WTC11 (cell line): ENCODE results near the gene FPR3. TPM values are rescaled to one million over a fixed set of nuclear protein-coding genes. Genes with fewer than 3 reads are reported as not detected.

Source experiments
- ATAC-seq: fragments of 200-7000 bp; cut with Tn5 transposase; 2 replicates; pipeline ENCODE4 v1.10.0; 2021; ENCODE audit warnings: mild to moderate bottlenecking, moderate library complexity
- CTCF ChIA-PET: fragments of 300-600 bp; sonication (Branson Sonifier 250); formaldehyde crosslinking; loops from one replicate; lab custom pipeline; 2021; ENCODE audit warnings: antibody characterized with exemption; lab: Charles Lee
- POLR2A ChIA-PET: fragments of 350-600 bp; sonication (Branson Sonifier 250); formaldehyde crosslinking; loops from one replicate; lab custom pipeline; 2021; ENCODE audit warnings: antibody characterized with exemption; lab: Charles Lee
- DNase-seq: peaks from one replicate; pipeline ENCODE4 v3.0.0; 2021; ENCODE audit warnings: low spot score
- H3K27ac Mint-ChIP-seq: 2 replicates; pipeline ENCODE4 v1.8.0; 2021; ENCODE audit warnings: mixed read lengths
- H3K27me3 Mint-ChIP-seq: 2 replicates; pipeline ENCODE4 v1.8.0; 2021; ENCODE audit warnings: low read depth, mild to moderate bottlenecking, moderate library complexity, mixed read lengths
- H3K36me3 Mint-ChIP-seq: 2 replicates; pipeline ENCODE4 v1.8.0; 2021; ENCODE audit warnings: mixed read lengths
- H3K4me1 Mint-ChIP-seq: 2 replicates; pipeline ENCODE4 v1.8.0; 2022; ENCODE audit warnings: mixed read lengths
- H3K4me3 Mint-ChIP-seq: 2 replicates; pipeline ENCODE4 v1.8.0; 2021; ENCODE audit warnings: mild to moderate bottlenecking, moderate library complexity, mixed read lengths
- H3K9me3 Mint-ChIP-seq: 2 replicates; pipeline ENCODE4 v1.8.0; 2021; ENCODE audit warnings: mixed read lengths
- ATF1 ChIP-seq: sonication (generic); formaldehyde crosslinking; IDR thresholded peaks from 2 replicates; pipeline ENCODE4 v1.8.1; 2023; ENCODE audit warnings: mild to moderate bottlenecking, moderate library complexity, missing genetic modification reagents
- ATF3 ChIP-seq: sonication (generic); formaldehyde crosslinking; conservative IDR thresholded peaks from 2 replicates; pipeline ENCODE4 v1.8.1; 2022; ENCODE audit warnings: mild to moderate bottlenecking, missing genetic modification reagents
- CDX4 ChIP-seq: fragments of 250-450 bp; sonication (Bioruptor Pico); IDR thresholded peaks from 2 replicates; pipeline ENCODE4 v1.9.0; 2021; ENCODE audit warnings: moderate library complexity, mild to moderate bottlenecking, inconsistent platforms, borderline replicate concordance
- GRHL2 ChIP-seq: fragments of 250-450 bp; sonication (Bioruptor Pico); IDR thresholded peaks from 2 replicates; pipeline ENCODE4 v1.8.0; 2022; ENCODE audit warnings: mild to moderate bottlenecking, moderate library complexity; ENCODE audit not compliant: insufficient replicate concordance, severe bottlenecking
- KAT7 ChIP-seq: sonication (generic); formaldehyde crosslinking; IDR thresholded peaks from 2 replicates; pipeline ENCODE4 v1.8.1; 2023; ENCODE audit warnings: missing genetic modification reagents, mild to moderate bottlenecking, borderline replicate concordance
- MYBL2 ChIP-seq: sonication (generic); formaldehyde crosslinking; IDR thresholded peaks from 2 replicates; pipeline ENCODE4 v1.8.1; 2023; ENCODE audit warnings: mild to moderate bottlenecking, moderate library complexity, missing genetic modification reagents
- NFE2L1 ChIP-seq: sonication (generic); formaldehyde crosslinking; IDR thresholded peaks from 2 replicates; pipeline ENCODE4 v1.8.1; 2023; ENCODE audit warnings: missing genetic modification reagents
- OVOL2 ChIP-seq: fragments of 250-450 bp; sonication (Bioruptor Pico); IDR thresholded peaks from 2 replicates; pipeline ENCODE4 v1.9.0; 2021; ENCODE audit warnings: mild to moderate bottlenecking, borderline replicate concordance
- PRRX2 ChIP-seq: fragments of 250-450 bp; sonication (Bioruptor Pico); IDR thresholded peaks from 2 replicates; pipeline ENCODE4 v1.8.0; 2021; ENCODE audit warnings: mild to moderate bottlenecking
- RORB ChIP-seq: fragments of 250-450 bp; sonication (Bioruptor Pico); IDR thresholded peaks from 2 replicates; pipeline ENCODE4 v1.9.0; 2021; ENCODE audit warnings: mild to moderate bottlenecking
- SMAD4 ChIP-seq: sonication (generic); formaldehyde crosslinking; IDR thresholded peaks from 2 replicates; pipeline ENCODE4 v1.8.0; 2022; ENCODE audit warnings: mild to moderate bottlenecking, missing genetic modification reagents
- SP1 ChIP-seq: sonication (generic); formaldehyde crosslinking; conservative IDR thresholded peaks from 2 replicates; pipeline ENCODE4 v1.8.1; 2022; ENCODE audit warnings: missing genetic modification reagents
- TP53 ChIP-seq: sonication (generic); formaldehyde crosslinking; IDR thresholded peaks from 2 replicates; pipeline ENCODE4 v1.8.1; 2023; ENCODE audit warnings: mild to moderate bottlenecking, missing genetic modification reagents
- USF2 ChIP-seq: sonication (generic); formaldehyde crosslinking; IDR thresholded peaks from 2 replicates; pipeline ENCODE4 v1.8.1; 2023; ENCODE audit warnings: mild to moderate bottlenecking, missing genetic modification reagents, moderate library complexity
- ZBTB21 ChIP-seq: sonication (generic); formaldehyde crosslinking; IDR thresholded peaks from 2 replicates; pipeline ENCODE4 v1.8.1; 2023; ENCODE audit warnings: mild to moderate bottlenecking, missing genetic modification reagents, borderline replicate concordance
- ZMAT4 ChIP-seq: fragments of 250-450 bp; sonication (Bioruptor Pico); IDR thresholded peaks from 2 replicates; pipeline ENCODE4 v1.9.0; 2021; ENCODE audit warnings: mild to moderate bottlenecking
- ZNF121 ChIP-seq: sonication (generic); formaldehyde crosslinking; IDR thresholded peaks from 2 replicates; pipeline ENCODE4 v1.8.0; 2023; ENCODE audit warnings: missing genetic modification reagents
- ZNF263 ChIP-seq: sonication (generic); formaldehyde crosslinking; IDR thresholded peaks from 2 replicates; pipeline ENCODE4 v1.8.1; 2022; ENCODE audit warnings: low read depth, mild to moderate bottlenecking, moderate library complexity, missing genetic modification reagents
- ZNF281 ChIP-seq: sonication (generic); formaldehyde crosslinking; IDR thresholded peaks from 2 replicates; pipeline ENCODE4 v1.8.0; 2023; ENCODE audit warnings: mild to moderate bottlenecking, missing genetic modification reagents
- ZNF396 ChIP-seq: fragments of 250-450 bp; sonication (Bioruptor Pico); IDR thresholded peaks from 2 replicates; pipeline ENCODE4 v1.8.0; 2021; ENCODE audit warnings: mild to moderate bottlenecking, moderate library complexity, borderline replicate concordance
- ZNF423 ChIP-seq: fragments of 250-450 bp; sonication (Bioruptor Pico); IDR thresholded peaks from 2 replicates; pipeline ENCODE4 v2.1.2; 2022; ENCODE audit warnings: mild to moderate bottlenecking, moderate library complexity
- ZNF425 ChIP-seq: fragments of 250-450 bp; sonication (Bioruptor Pico); conservative IDR thresholded peaks from 2 replicates; pipeline ENCODE4 v1.9.0; 2021; ENCODE audit warnings: mild to moderate bottlenecking
- total RNA-seq: library from RNA; stranded (reverse); gene quantifications from 3 replicates; pipeline ENCODE4 v1.2.3, GENCODE V29; 2021
- TF ChIP-seq, protein P1 (sequence below): fragments of 200-600 bp; IDR thresholded peaks from 2 replicates; pipeline ENCODE4 v1.8.0; 2022; ENCODE audit warnings: antibody characterized with exemption
- TF ChIP-seq, protein P2 (sequence below): sonication (generic); formaldehyde crosslinking; IDR thresholded peaks from 2 replicates; pipeline ENCODE4 v1.8.1; 2022; ENCODE audit warnings: mild to moderate bottlenecking, missing genetic modification reagents, moderate library complexity, borderline replicate concordance
- TF ChIP-seq, protein P3 (sequence below): fragments of 250-450 bp; sonication (Bioruptor Pico); IDR thresholded peaks from 2 replicates; pipeline ENCODE4 v1.9.0; 2021; ENCODE audit warnings: mild to moderate bottlenecking

Gene FPR3
- total RNA-seq, 1 experiment from 2014 or later = not detected

DNA sequence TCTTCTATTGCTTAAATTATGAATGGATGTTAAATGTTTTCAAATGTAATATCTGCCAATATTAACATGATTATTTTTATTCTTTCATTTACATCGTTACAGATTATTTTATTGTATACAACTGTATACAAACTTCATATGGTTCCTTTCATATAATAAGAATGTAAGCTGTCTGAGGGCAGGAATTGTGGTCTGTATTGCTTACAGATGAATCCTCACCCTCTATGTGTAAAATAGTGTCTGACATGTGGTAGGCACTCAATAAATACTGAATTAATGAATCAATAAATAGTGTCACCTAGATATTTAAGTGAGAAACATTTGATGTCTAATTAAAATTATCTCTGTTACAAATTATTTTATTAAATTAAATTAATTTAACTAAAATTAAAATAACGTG, 7.8 kb downstream of the FPR3 start (continued):
- TF ChIP-seq, protein P1, sequence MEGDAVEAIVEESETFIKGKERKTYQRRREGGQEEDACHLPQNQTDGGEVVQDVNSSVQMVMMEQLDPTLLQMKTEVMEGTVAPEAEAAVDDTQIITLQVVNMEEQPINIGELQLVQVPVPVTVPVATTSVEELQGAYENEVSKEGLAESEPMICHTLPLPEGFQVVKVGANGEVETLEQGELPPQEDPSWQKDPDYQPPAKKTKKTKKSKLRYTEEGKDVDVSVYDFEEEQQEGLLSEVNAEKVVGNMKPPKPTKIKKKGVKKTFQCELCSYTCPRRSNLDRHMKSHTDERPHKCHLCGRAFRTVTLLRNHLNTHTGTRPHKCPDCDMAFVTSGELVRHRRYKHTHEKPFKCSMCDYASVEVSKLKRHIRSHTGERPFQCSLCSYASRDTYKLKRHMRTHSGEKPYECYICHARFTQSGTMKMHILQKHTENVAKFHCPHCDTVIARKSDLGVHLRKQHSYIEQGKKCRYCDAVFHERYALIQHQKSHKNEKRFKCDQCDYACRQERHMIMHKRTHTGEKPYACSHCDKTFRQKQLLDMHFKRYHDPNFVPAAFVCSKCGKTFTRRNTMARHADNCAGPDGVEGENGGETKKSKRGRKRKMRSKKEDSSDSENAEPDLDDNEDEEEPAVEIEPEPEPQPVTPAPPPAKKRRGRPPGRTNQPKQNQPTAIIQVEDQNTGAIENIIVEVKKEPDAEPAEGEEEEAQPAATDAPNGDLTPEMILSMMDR = no peak
- TF ChIP-seq ZNF263 (no peak), ZNF281 (CRISPR knock-in tag) (no peak), OVOL2 (CRISPR knock-in tag) (no peak), ZNF396 (CRISPR knock-in tag) (no peak), SMAD4 (no peak), MYBL2 (CRISPR knock-in tag) (no peak), RORB (CRISPR knock-in tag) (no peak)

DNA sequence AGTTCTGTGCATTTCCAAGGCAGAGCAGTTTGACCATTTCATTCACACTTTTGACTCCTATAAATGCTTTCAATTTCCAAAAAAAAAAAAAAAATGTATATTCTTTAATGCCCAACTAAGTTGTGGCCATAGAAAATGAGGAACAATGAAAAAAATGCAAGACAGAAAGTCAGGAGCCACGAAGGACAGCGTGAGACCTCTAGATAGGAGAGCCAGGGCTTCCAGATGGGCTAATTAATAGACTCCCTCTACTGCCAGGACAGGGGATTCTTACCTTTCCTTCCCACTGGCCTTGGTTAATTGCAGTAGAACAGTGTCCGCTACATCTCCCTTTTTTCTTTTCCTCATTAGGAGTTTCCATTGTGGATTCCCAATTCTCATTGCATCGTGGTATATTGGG, 8.6 kb downstream of the FPR3 start:
- Mint-ChIP-seq H3K4me1 (peaks cover 11% of the 10 kb centered on the region; the same call in 1 of the 2 replicates), H3K36me3 (peaks cover 41% of the 10 kb centered on the region), H3K4me3 (no peak overlapping the region), H3K9me3 (peaks cover 54% of the 10 kb centered on the region), H3K27ac (no peak overlapping the region), H3K27me3 (no peaks in the 10 kb centered on the region)
- DNase-seq (no peak), ATAC-seq (peak; percentile 66; the same call in 1 of the 2 replicates)
- ChIA-PET CTCF (no interaction called here), POLR2A (no interaction called here)
- TF ChIP-seq NFE2L1 = no peak
- TF ChIP-seq, protein P2, sequence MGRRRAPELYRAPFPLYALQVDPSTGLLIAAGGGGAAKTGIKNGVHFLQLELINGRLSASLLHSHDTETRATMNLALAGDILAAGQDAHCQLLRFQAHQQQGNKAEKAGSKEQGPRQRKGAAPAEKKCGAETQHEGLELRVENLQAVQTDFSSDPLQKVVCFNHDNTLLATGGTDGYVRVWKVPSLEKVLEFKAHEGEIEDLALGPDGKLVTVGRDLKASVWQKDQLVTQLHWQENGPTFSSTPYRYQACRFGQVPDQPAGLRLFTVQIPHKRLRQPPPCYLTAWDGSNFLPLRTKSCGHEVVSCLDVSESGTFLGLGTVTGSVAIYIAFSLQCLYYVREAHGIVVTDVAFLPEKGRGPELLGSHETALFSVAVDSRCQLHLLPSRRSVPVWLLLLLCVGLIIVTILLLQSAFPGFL (CRISPR knock-in tag) = no peak
- no peak for TF ChIP-seq ATF3 (CRISPR knock-in tag)
- no peak for TF ChIP-seq TP53 (CRISPR knock-in tag)
- TF ChIP-seq ZBTB21 (CRISPR knock-in tag) = no peak
- no peak for TF ChIP-seq ZNF423 (CRISPR knock-in tag)
- TF ChIP-seq ZNF425 (CRISPR knock-in tag) = no peak
- TF ChIP-seq RORB (CRISPR knock-in tag) = no peak
- no peak for TF ChIP-seq ZNF121 (CRISPR knock-in tag)
- TF ChIP-seq KAT7 = no peak
- TF ChIP-seq, protein P3, sequence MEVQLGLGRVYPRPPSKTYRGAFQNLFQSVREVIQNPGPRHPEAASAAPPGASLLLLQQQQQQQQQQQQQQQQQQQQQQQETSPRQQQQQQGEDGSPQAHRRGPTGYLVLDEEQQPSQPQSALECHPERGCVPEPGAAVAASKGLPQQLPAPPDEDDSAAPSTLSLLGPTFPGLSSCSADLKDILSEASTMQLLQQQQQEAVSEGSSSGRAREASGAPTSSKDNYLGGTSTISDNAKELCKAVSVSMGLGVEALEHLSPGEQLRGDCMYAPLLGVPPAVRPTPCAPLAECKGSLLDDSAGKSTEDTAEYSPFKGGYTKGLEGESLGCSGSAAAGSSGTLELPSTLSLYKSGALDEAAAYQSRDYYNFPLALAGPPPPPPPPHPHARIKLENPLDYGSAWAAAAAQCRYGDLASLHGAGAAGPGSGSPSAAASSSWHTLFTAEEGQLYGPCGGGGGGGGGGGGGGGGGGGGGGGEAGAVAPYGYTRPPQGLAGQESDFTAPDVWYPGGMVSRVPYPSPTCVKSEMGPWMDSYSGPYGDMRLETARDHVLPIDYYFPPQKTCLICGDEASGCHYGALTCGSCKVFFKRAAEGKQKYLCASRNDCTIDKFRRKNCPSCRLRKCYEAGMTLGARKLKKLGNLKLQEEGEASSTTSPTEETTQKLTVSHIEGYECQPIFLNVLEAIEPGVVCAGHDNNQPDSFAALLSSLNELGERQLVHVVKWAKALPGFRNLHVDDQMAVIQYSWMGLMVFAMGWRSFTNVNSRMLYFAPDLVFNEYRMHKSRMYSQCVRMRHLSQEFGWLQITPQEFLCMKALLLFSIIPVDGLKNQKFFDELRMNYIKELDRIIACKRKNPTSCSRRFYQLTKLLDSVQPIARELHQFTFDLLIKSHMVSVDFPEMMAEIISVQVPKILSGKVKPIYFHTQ (CRISPR knock-in tag) = no peak
- TF ChIP-seq CDX4 (CRISPR knock-in tag) = no peak
- no peak for TF ChIP-seq ATF1
- TF ChIP-seq ZMAT4 (CRISPR knock-in tag) = no peak
- TF ChIP-seq GRHL2 (CRISPR knock-in tag) = no peak
- no peak for TF ChIP-seq PRRX2
- TF ChIP-seq SP1 (CRISPR knock-in tag) = no peak
- TF ChIP-seq USF2 = no peak
